Neural cell (in vitro differentiated cells): ENCODE measurements around the gene ATAD1. TPM values are rescaled to one million over a fixed set of nuclear protein-coding genes. Genes with fewer than 3 reads are reported as not detected.

Source experiments
- H2AFZ ChIP-seq: fragments of 200-600, 300-800 bp; sonication (generic), shearing (Covaris generic); 2 replicates; pipeline ENCODE4 v1.6.0; 2014; ENCODE audit warnings: low read depth, mild to moderate bottlenecking, antibody characterized with exemption, low read length, moderate library complexity
- H3F3A ChIP-seq: fragments of 200-600 bp; shearing (Covaris generic); 2 replicates; pipeline ENCODE4 v1.6.1; 2016; ENCODE audit warnings: mild to moderate bottlenecking, moderate library complexity, mixed read lengths, antibody characterized with exemption, low read length; ENCODE audit not compliant: insufficient read depth, poor library complexity, severe bottlenecking
- H3K27ac ChIP-seq: fragments of 200-600, 300-800 bp; sonication (generic), shearing (Covaris generic); 2 replicates; pipeline ENCODE4 v1.5.1; 2014; ENCODE audit warnings: mild to moderate bottlenecking, low read length, moderate library complexity
- H3K27me3 ChIP-seq: fragments of 300-800, 200-600 bp; sonication (generic), shearing (Covaris generic); 2 replicates; pipeline ENCODE4 v1.6.0; 2014; ENCODE audit warnings: mild to moderate bottlenecking, low read depth, low read length, moderate library complexity; ENCODE audit not compliant: insufficient read depth
- H3K36me3 ChIP-seq: fragments of 300-800, 200-600 bp; sonication (generic), shearing (Covaris generic); 2 replicates; pipeline ENCODE4 v1.5.1; 2014; ENCODE audit warnings: mild to moderate bottlenecking, antibody characterized with exemption, low read length, moderate library complexity; ENCODE audit not compliant: insufficient read depth
- H3K4me2 ChIP-seq: fragments of 300-800, 200-600 bp; sonication (generic), shearing (Covaris generic); 2 replicates; pipeline ENCODE4 v1.6.0; 2014; ENCODE audit warnings: mild to moderate bottlenecking, low read length
- H3K4me3 ChIP-seq: fragments of 300-800, 200-600 bp; sonication (generic), shearing (Covaris generic); 2 replicates; pipeline ENCODE4 v1.5.1; 2014; ENCODE audit warnings: mild to moderate bottlenecking, low read length, moderate library complexity
- H3K79me2 ChIP-seq: fragments of 200-600 bp; shearing (Covaris generic); replicated peaks from 2 replicates; pipeline ENCODE4 v1.6.0; 2014; ENCODE audit warnings: mild to moderate bottlenecking, low read length, moderate library complexity; ENCODE audit not compliant: insufficient read depth
- H3K9ac ChIP-seq: fragments of 300-800, 200-600 bp; sonication (generic), shearing (Covaris generic); 2 replicates; pipeline ENCODE4 v1.6.1; 2016; ENCODE audit warnings: mild to moderate bottlenecking, low read length, mixed read lengths
- H3K9me2 ChIP-seq: fragments of 200-600 bp; shearing (Covaris generic); 2 replicates; pipeline ENCODE4 v1.6.1; 2016; ENCODE audit warnings: mild to moderate bottlenecking, low read length, mixed read lengths; ENCODE audit not compliant: insufficient read depth
- H3K9me3 ChIP-seq: fragments of 200-600, 300-800 bp; sonication (generic), shearing (Covaris generic); 2 replicates; pipeline ENCODE4 v1.6.1; 2016; ENCODE audit warnings: mild to moderate bottlenecking, mixed run types, low read length, moderate library complexity, mixed read lengths
- H4K20me1 ChIP-seq: fragments of 200-600 bp; shearing (Covaris generic); 2 replicates; pipeline ENCODE4 v1.6.1; 2016; ENCODE audit warnings: mild to moderate bottlenecking, mixed run types; ENCODE audit not compliant: insufficient read depth
- EP300 ChIP-seq: fragments of 450-650 bp; conservative IDR thresholded peaks from 2 replicates; pipeline ENCODE4 v1.6.1; 2014; ENCODE audit warnings: antibody characterized with exemption, mild to moderate bottlenecking, moderate library complexity; ENCODE audit not compliant: poor library complexity, severe bottlenecking
- EZH2 ChIP-seq: fragments of 200-600, 300-800 bp; shearing (Covaris generic), sonication (generic); IDR thresholded peaks from 2 replicates; pipeline ENCODE4 v1.6.1; 2014; ENCODE audit warnings: antibody characterized with exemption, low read length, borderline replicate concordance, mild to moderate bottlenecking; ENCODE audit not compliant: insufficient read depth, poor library complexity, severe bottlenecking
- MXI1 ChIP-seq: fragments of 450-650 bp; conservative IDR thresholded peaks from 2 replicates; pipeline ENCODE4 v1.6.1; 2014; ENCODE audit warnings: antibody characterized with exemption, mild to moderate bottlenecking; ENCODE audit not compliant: poor library complexity, severe bottlenecking
- POLR2AphosphoS5 ChIP-seq: IDR thresholded peaks from 2 replicates; pipeline ENCODE4 v1.6.1; 2012
- RAD21 ChIP-seq: fragments of 450-650 bp; conservative IDR thresholded peaks from 2 replicates; pipeline ENCODE4 v1.6.1; 2014; ENCODE audit warnings: antibody characterized with exemption, mild to moderate bottlenecking, moderate library complexity
- SMC3 ChIP-seq: fragments of 450-650 bp; conservative IDR thresholded peaks from 2 replicates; pipeline ENCODE4 v1.6.1; 2014; ENCODE audit warnings: antibody characterized with exemption, mild to moderate bottlenecking, moderate library complexity; ENCODE audit not compliant: poor library complexity
- TAF1 ChIP-seq: IDR thresholded peaks from 2 replicates; pipeline ENCODE4 v1.6.1; 2012; ENCODE audit warnings: low read depth
- polyA plus RNA-seq: library from polyadenylated mRNA; depleted of rRNA; stranded (reverse); fragments of >200 nt; gene quantifications from 2 replicates; pipeline ENCODE4 v1.2.3, GENCODE V29; 2014
- TF ChIP-seq, protein P1 (sequence below): IDR thresholded peaks from 2 replicates; pipeline ENCODE4 v1.6.1; 2012; ENCODE audit warnings: borderline replicate concordance
- TF ChIP-seq, protein P2 (sequence below): fragments of 450-650 bp; IDR thresholded peaks from 2 replicates; pipeline ENCODE4 v1.5.1; 2014; ENCODE audit warnings: antibody characterized with exemption, mild to moderate bottlenecking, moderate library complexity; ENCODE audit not compliant: poor library complexity, severe bottlenecking

ATAD1 gene
- polyA plus RNA-seq, 1 donor from 2014 or later, result 165 TPM

DNA sequence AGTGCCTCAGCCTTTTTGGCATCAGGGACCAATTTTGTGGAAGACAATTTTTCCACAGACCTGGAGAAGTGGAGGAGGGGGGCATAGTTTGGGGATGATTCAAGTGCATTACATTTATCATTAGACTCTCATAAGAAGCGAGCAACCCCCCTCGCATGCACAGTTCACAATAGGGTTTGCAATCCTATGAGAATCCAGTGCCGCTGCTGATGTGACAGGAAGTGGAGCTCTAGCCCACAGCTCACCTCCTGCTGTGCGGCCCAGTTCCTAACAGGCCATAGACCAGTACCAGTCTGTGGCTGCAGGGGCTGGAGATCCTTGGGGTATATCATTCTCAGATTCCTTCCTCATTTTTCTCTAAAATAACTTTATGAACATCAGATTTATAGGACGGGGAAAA, 50.8 kb downstream of the ATAD1 start:
- no peak overlapping the region for H3K9ac ChIP-seq
- H3K9me3 ChIP-seq, result no peaks in the 10 kb centered on the region
- H3K36me3 ChIP-seq, result peaks cover 12% of the 10 kb centered on the region
- H3F3A ChIP-seq, result no peaks in the 10 kb centered on the region
- TF ChIP-seq RAD21 (no peak), TAF1 (no peak), POLR2AphosphoS5 (no peak), EP300 (no peak), MXI1 (no peak), EZH2 (no peak), SMC3 (no peak)
- TF ChIP-seq, protein P1, sequence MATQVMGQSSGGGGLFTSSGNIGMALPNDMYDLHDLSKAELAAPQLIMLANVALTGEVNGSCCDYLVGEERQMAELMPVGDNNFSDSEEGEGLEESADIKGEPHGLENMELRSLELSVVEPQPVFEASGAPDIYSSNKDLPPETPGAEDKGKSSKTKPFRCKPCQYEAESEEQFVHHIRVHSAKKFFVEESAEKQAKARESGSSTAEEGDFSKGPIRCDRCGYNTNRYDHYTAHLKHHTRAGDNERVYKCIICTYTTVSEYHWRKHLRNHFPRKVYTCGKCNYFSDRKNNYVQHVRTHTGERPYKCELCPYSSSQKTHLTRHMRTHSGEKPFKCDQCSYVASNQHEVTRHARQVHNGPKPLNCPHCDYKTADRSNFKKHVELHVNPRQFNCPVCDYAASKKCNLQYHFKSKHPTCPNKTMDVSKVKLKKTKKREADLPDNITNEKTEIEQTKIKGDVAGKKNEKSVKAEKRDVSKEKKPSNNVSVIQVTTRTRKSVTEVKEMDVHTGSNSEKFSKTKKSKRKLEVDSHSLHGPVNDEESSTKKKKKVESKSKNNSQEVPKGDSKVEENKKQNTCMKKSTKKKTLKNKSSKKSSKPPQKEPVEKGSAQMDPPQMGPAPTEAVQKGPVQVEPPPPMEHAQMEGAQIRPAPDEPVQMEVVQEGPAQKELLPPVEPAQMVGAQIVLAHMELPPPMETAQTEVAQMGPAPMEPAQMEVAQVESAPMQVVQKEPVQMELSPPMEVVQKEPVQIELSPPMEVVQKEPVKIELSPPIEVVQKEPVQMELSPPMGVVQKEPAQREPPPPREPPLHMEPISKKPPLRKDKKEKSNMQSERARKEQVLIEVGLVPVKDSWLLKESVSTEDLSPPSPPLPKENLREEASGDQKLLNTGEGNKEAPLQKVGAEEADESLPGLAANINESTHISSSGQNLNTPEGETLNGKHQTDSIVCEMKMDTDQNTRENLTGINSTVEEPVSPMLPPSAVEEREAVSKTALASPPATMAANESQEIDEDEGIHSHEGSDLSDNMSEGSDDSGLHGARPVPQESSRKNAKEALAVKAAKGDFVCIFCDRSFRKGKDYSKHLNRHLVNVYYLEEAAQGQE, result no peak
- TF ChIP-seq, protein P2, sequence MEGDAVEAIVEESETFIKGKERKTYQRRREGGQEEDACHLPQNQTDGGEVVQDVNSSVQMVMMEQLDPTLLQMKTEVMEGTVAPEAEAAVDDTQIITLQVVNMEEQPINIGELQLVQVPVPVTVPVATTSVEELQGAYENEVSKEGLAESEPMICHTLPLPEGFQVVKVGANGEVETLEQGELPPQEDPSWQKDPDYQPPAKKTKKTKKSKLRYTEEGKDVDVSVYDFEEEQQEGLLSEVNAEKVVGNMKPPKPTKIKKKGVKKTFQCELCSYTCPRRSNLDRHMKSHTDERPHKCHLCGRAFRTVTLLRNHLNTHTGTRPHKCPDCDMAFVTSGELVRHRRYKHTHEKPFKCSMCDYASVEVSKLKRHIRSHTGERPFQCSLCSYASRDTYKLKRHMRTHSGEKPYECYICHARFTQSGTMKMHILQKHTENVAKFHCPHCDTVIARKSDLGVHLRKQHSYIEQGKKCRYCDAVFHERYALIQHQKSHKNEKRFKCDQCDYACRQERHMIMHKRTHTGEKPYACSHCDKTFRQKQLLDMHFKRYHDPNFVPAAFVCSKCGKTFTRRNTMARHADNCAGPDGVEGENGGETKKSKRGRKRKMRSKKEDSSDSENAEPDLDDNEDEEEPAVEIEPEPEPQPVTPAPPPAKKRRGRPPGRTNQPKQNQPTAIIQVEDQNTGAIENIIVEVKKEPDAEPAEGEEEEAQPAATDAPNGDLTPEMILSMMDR, result no peak
- H2AFZ ChIP-seq, result no peak overlapping the region
- no peak overlapping the region for H3K4me3 ChIP-seq
- H3K27me3 ChIP-seq, result no peaks in the 10 kb centered on the region
- H3K27ac ChIP-seq, result no peak overlapping the region
- no peaks in the 10 kb centered on the region for H3K9me2 ChIP-seq
- no peak overlapping the region for H3K4me2 ChIP-seq
- H4K20me1 ChIP-seq, result no peaks in the 10 kb centered on the region
- no peaks in the 10 kb centered on the region for H3K79me2 ChIP-seq

DNA sequence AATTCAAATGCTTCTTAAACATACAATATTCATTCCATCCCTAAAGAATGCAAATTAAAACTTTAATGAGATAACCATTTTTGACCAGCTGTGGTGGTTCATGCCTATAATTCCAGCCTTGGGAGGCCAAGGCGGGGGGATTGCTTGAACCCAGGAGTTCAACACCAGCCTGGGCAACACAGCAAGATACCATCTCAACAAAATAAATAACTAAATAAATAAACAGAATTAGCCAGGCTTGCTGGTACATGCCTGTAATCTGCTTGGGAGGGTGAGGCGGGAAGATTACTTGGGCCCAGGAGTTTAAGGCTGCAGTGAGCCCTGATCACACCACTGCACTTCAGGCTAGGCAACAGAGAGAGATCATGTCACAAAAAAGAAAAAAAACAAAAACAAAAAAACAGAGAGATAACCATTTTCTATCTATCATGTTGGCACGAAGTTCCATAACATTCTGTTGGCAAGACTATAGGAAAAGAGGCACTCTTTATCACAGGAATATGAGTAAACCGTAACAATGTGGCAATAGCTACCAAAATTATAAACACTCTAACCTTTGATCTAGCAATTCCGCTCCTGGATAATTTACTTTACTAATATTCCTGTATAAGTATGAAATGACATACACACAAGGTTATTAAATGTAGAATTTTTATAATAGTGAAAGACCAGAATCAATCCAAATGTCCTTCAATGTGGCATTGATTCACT, 52.2 kb downstream of the ATAD1 start:
- no peaks in the 10 kb centered on the region for H3K9me2 ChIP-seq
- no peak overlapping the region for H2AFZ ChIP-seq
- H3K36me3 ChIP-seq, result peaks cover 12% of the 10 kb centered on the region
- no peak overlapping the region for H3K9ac ChIP-seq
- no peaks in the 10 kb centered on the region for H3K79me2 ChIP-seq
- no peaks in the 10 kb centered on the region for H3F3A ChIP-seq
- H3K4me2 ChIP-seq, result no peak overlapping the region
- H3K27ac ChIP-seq, result no peak overlapping the region
- H4K20me1 ChIP-seq, result no peaks in the 10 kb centered on the region
- no peak overlapping the region for H3K4me3 ChIP-seq
- H3K27me3 ChIP-seq, result no peaks in the 10 kb centered on the region
- no peak for TF ChIP-seq EP300
- TF ChIP-seq RAD21, result no peak
- no peak for TF ChIP-seq SMC3
- TF ChIP-seq, protein P1, result no peak
- TF ChIP-seq EZH2, result no peak
- TF ChIP-seq TAF1, result no peak
- TF ChIP-seq MXI1, result no peak
- TF ChIP-seq, protein P2, result no peak
- no peak for TF ChIP-seq POLR2AphosphoS5
- H3K9me3 ChIP-seq, result no peaks in the 10 kb centered on the region
